DMS153 treated with DMSO at 0.1 percent for 48 hours (cell line): ENCODE results near the gene PAK3.

Experiments
- DNase-seq: peaks from one replicate; lab custom pipeline; 2025; ENCODE audit not compliant: unreplicated experiment; lab: John Stamatoyannopoulos, UW

The PAK3 gene

DNA sequence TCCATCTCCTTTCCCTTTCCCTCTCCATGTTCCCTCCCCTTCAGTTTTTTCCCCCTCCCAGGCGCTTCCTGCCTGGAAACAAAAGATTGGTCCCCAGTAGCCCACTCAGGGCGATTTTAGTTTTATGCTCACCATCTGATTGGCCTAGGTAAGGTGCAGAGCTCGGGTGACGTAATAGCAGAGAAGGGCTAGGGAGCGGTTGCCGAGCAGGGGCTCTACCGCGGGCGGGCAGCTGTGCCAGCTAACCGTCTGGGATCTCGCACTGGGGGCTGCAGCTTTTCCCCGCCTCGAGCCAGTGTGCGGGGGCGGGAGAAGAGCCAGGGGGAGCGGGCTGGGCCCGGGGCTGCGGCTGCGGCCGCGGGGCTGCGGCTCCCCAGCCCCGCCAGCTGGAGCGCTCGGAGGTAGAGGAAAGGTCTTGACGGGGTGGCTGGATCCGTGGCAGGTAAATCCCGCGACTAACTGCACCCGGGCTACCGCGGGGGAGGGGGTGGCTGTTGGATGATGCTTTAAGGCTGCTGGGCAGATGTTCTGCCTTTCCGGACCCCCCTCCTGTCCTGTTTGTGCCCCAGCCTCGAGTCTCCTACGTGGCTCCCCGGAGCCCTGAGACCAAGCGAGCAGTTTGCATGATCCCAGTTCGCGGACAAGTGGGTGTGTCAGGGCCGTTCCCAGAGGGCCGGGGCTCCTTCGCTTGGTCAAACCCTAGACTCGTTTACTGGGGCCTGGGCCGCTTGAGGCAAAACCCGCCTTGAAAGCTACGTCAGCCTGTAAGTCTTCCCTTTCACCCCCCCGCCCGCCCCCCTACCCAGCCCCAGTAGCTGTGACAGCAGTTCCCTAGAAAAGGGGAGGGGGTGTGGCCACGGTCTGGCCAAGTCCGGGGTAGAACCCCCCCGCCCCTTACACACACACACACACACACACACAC, at the start of gene PAK3:
Gene PAK3 (plus strand): TSS at position 218 of the 922 bp plus-strand sequence. CDS start 26,913 bp downstream, outside the sequence.
- DNase-seq: no peak

DNA sequence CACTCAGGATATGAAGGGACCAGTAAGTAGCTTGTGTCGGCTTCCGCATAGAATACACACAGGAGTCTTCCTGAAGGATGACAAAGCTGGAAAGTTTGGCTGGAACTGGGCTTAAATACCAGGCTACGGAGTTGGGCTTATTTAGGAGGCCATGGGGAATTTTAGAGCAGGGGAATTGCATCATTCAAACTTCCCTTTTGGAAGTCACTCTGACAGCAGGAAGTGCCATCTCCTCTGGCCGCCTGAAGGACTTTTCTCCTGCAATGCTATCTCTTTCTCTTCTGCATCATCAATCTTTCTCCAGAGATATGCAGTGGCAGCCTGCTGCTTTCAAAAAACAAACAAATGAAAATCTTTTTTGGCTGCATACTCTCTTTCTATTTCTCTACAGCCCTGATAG, 48.4 kb upstream of the PAK3 start:
- DNase-seq: no peak

DNA sequence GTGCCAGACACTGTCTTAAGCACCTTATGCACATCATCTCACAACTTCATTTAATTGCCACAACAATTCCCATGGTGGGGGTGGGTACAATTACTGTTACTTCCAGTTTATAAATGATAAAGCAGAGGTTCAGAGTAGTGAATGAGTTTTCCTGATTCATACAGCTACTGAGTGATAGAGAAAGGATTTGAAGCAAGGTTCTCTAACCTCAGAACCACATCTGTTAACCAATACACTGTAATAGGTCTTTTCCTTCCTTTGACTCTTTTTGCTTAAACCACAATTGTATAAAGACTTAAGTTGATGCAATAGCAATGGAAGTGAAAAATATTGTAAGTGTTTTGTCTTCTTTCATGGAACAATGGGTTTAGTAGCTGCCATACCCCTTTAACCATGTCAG, 43.5 kb upstream of the PAK3 start:
- DNase-seq: no peak

DNA sequence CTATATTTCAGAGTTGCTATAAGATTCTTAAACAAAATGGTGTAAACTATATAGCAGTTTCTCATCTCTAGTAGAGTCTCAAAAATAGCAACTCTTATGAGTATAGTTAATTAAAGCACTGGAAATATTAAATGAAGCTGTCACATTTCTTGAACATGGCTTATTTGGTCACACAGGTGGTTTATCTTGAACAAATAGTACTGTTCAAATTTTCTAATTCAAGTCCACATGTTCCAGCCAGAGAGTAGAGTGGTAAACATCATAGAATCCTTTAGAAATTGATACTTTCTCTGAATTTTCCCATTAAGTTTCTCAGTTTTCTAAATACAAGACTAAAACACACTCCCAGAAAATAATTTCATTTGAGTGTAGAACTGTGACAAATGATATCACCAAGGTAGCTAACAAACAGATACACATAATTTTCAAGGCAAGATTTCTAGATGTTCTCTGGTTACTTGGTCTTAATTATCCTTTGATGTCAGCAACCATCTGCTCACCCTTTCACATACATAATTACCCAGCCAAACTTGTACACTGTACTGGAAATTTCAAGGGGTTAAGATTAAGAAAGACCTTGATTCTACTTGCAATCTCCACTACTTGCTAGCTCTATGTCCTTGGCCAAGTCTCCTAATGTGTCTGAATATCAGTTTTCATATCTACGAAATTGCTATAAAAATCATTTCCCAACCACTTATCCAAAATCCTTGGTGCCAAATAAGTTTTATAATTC, 24.3 kb upstream of the PAK3 start:
- DNase-seq: no peak

DNA sequence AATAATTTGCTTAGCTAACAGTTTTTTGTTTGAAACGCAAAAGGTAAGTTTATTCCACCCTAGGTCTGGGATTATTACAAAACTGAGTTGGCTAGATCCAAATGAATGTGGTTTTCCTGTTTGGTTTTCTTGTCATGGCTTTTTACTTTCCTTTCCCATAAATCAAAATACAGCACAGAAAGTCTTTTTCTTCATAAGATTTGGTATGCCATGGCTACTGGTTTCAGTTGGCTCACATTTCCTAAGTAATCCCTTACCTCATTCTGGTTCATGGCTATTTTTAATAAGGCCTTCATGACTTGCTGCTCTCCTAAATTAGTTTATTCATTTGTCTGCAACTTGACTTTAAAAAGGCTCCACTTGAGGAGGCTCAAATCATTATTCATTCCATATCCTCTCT, 12.9 kb upstream of the PAK3 start:
- no peak for DNase-seq

DNA sequence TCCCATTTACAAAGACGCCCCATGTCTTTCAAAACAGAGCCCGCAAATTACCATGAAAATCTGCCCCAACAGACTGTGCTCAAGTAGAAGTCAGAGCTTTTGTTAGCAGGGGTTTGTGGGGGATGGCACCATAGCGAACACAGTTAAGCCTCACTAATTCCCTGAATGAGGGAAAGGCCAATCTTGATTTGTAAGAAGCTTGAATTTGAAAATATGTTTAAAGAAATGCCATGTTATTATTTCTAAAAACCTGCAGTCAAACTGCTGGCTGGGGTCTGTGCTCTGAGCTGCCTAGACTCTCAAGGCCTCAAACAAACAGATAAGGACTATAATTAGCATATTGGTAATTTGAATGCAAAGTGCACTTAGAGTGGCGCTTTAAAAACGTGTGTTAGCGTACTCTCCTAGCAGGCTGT, 9.4 kb upstream of the PAK3 start:
- DNase-seq: no peak

DNA sequence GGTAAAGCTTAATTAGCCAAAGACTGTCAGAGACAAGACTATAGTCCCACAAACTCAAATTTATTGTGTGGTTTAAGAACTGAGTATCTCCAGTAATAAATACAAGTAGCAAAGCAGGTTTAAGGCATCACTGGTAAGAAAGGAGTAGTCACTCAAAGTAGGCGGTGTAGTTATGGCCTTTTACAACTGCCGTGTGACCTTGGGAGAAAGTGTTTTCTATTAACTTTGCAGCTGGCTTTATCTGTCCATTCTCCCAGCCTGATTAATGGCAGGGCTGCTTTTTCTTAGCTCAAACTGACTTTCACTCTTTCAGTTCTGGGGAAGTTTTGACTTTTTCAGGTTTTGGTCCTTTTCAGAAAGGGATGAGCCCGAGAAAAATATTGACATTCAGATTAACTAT, 7.4 kb upstream of the PAK3 start:
- no peak for DNase-seq

DNA sequence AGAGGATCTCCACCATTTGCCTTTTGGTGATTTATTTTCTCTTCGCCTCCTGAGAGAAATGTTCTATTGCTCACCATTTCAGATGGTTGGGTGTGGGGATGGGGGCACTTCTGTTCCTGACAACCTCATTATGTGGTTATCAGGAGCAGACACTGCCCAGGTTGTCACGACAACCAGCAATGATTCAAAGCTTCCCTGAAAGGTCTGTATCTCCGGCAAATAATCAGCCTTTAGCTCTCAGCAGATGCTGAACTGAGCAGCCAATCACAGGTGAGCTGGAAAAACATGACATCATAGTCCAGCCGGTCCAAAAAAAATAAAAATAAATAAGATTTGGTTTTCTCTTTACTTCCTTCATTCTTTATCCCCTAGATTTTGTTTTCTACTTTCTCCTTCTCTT, 5.5 kb upstream of the PAK3 start:
- DNase-seq: no peak

DNA sequence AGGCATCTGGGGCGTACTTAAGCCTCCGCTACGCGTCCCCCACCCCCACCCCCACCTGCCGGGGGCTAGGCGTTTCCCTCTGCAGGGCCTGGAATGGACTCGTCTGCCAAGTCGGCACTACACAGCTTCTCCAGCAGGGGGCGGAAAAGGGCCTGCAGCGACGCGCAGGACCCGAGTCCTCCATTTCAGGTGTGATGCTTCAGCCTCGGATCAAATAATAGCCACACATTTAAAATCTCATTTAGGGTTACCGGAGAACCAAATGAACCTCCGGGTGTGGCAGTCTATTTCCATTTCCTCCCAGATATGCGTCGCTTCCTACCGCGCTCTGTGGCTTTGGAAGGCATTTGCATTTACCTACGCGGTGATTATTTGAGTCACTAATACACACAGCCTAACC, 2.9 kb downstream of the PAK3 start:
- DNase-seq: no peak

DNA sequence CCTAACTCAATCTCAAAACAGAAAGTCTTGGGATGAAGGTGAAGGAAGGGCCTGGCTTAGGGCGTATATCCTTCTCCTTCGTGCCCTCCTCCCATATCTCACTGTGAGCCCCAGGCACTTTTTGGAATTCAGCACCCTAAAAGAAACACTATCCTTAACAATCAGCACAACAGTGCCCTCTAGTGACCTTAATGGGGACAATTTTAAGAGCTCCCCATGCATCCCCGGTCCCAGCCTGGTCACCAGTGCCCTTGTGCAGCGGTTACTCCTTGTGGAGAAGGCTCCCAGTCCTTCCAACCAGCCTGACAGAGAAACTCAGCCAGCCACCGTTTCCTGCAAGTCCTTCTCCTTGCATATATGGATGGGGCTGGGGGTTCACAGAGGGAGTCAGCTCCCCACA, 4.2 kb downstream of the PAK3 start:
- DNase-seq: no peak

DNA sequence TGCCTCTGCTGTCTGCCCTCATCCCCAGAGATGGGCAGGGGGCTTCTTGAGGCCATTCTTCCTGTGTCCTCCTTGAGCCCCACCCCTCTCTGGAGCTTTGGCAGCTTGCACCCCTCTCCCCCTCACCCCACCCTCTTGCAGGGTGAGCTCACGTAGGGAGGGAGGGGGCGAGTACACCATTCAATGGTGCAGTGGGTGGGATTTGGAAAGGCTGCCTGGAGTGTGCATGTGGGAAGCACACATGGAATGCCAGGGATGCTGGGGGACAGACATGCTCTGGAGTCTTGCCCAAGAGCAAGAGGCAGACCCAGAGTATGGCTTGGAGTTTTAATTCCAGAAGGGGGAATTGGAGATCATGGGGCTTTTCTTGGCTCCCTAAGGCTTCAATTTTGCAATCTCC, 5.6 kb downstream of the PAK3 start:
- no peak for DNase-seq

DNA sequence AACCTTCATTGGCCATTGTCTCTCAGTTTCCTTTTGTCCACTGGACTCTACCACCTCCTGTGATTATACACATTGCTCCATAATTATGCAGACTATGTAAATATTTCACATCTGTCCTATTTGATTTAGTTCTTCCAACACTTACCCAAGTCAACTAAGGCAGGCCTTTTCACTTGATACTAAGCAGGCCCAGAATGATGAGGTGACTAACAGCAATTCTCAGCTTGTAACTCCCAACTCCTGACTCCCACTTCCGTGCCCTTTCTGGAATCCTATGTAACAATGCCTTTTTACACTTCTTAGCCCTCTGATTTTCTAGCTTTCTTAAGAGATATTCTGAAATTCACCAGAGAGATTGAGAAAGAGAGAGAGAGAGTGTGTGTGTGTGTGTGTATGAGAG, 6.6 kb downstream of the PAK3 start:
- no peak for DNase-seq

DNA sequence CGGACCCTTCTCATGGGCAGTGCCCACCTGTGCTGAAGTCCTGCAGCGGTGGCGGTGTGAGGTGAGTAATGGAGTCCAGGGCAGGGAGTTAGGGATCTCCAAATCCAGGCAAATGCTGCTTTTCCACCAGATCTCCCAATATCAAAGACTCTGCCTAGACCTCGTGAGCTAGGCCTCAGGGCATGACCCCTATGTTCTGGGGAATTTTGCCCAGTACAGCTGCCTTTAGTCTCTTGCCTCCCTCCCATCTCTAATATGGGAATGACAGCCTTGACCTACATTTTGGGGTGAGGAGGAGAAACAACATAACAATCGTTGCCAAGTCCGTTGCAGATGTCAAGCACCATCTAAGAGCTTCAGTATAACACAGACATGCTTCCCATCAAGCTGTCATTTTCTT, 7.3 kb downstream of the PAK3 start:
- DNase-seq: no peak

DNA sequence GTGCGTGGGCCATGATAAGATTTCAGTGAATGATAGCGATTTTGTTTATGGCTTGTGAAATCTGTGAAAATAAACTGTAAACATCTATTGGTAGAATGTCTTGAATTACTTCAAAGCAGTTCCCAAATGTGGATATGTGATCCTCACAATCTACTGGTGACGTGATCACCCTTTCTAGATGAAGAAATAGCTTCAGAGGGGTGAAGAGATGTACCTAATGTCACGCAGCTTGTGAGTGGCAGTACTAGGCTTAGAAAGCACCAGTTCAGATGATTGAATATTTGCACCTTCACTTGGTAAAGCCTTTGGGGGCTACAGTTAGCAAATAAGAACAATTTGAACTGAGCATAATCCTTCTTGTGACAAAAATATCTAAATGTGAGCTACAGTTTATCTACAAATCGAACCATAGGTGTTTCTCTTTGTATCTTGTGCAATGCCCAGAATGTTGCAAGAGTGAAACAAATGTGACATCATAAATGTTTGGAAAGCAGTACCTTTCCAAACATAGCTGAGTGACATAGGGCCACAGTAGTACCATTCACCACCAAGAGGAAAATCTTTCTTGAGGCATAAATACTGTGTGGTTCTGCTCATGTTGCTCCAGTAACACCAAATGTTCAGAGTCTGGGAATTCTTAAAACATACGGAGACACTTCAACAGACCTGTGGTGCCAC, 14.2 kb downstream of the PAK3 start:
- DNase-seq: no peak

DNA sequence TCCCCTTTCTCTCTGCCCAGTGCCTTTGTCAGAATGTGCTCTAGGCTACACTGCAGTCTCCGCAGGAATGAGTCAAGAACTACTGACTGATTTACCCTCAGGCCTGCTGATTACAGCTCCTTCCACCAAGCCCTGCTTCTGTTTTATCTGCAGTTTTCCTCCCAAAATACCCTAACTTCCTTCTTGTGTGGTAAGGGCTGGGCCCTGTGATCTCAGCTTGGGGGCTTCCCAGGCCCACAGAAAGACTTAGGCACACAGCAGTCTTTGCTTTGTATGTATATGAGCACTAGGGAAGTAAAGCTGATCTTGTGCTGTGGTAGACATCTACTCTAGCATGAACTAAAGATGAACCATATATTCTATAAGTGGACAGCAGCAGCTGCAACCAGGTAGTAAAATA, 18.8 kb downstream of the PAK3 start:
- DNase-seq: no peak

DNA sequence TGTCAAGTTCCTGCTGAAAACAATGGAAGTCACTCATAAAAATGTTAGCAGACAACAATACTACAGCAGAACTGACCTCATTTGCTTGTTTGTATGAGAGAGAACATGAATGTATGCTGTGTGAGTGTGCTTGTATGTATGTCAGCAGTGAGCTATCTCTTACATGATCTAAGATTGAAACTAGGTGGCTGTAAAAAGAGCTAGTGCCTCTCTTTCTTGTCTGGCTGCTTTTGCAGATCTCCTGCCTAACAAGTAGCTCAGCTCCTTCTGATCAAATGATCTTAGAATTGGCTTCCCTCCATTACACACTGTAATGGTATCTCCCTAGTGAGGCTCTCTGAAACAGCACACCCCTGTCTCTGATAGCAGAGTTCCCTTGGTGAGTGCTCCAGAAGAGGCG, 20.7 kb downstream of the PAK3 start:
- DNase-seq: no peak

DNA sequence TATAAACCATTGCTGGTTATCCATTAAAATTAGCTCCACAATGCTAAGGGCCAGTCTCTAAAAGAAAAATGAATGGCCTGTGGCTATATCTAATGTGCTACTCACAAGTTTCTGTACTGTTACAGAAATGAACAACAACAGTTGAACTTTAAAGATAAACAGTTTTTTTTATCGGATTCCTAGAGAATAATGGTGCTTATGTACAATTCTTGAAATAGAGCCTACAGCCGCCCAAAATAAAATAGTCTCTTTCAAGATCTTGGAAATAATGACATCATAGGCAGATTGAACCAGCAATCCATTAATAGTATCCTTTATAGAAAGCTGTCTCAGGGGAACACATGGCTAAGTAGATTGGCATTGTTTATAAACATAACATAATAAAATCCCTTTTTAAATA, 23.4 kb downstream of the PAK3 start:
- DNase-seq: no peak

DNA sequence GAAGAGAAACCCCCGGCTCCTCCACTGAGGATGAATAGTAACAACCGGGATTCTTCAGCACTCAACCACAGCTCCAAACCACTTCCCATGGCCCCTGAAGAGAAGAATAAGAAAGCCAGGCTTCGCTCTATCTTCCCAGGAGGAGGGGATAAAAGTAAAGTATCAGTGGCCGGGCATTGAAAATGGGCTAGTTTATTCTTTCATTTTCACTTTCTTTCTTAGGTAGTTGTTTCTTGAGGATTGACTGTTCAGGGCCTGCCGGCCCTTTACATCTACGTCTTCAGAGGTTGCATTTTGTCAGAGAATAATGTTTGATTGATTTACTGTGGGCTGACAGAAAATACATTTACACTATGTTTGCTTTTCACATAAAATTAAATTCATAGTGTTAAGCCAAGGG, 27.1 kb downstream of the PAK3 start:
- DNase-seq: no peak

DNA sequence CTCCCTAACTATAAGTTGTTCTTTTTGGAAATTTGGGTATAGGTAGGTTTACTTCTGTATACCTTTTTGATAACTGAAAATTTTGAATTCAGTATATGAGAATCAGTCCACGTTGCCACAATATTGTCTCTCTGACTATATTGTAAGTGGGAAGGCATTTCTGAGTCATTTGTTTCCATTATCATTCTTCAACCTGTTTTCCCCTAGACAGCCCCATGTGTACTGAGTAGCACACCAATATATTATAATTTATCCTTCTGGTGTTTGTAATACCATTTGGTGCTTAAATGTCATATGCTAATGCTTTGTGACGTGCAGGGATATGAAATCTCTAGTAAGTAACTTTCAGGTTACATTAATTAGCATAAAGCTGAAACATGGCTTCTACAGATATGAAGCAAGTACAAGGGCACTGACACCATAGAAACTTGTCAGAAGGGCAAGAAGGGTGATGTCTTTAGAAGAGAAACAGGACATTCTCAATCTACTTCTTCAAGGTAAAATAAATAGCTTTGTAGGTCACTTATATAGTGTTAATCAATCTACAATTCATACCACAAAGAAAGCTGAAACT, 27.7 kb downstream of the PAK3 start:
- no peak for DNase-seq

DNA sequence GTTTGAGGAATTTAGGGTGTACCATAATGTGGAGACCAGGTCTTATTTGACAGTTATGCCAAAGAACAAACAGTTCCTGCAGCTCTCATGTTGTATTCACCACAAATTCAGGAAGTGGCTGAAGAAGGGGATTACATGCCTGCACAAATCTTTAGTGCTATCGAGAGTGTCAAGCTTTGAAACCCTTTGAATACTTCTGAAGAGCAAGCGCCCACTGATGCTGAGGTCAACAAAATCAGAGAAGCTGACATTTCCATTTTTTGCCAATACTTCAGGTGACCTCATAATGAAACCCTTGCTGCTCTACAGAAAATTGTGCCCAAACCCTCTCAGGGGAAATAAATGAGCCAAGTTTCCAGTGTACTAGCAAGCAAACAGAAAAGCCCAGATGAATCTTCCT, 28.4 kb downstream of the PAK3 start:
- no peak for DNase-seq

DNA sequence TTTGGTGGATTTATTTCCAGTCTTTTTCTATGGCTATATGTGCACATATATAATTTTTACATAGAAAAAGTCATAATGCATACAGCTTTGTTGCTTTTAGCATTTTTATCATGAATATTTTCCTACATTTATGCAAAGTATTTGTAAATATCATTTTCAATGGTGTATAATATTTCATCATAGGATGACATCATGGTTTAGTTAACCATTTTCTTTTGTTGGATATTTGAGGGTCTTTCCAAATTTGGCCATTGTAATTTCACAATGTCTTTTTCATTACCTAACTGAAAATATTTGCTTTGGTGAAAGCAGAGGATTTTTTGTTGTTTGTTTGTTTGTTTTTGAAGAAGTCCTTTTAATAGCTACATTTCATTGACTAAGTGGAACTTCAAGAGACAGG, 31.0 kb downstream of the PAK3 start:
- no peak for DNase-seq

DNA sequence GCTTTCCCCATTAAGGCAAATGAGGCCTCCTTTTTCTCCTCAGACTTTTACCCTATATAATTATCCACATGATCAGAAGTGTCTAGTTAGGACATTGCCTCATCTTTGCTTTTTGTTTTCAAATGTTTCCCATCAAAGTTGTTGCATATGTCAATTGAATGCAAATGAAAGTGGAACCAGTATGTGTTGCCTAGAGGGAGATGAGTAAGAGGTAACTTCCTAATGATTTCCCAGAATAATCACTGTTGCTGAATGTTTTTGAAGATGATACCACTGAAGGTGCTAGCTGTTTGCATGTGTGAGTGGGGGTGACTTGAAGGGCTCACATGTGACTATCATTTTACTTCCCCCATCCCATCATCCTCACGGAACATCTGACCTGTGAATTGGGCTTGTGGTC, 33.9 kb downstream of the PAK3 start:
- DNase-seq: no peak
